ENCODE data around the gene NPBWR2.
A peak's percentile ranks its signal among the peaks of the same experiment; 100 is the strongest.

The NPBWR2 gene

DNA sequence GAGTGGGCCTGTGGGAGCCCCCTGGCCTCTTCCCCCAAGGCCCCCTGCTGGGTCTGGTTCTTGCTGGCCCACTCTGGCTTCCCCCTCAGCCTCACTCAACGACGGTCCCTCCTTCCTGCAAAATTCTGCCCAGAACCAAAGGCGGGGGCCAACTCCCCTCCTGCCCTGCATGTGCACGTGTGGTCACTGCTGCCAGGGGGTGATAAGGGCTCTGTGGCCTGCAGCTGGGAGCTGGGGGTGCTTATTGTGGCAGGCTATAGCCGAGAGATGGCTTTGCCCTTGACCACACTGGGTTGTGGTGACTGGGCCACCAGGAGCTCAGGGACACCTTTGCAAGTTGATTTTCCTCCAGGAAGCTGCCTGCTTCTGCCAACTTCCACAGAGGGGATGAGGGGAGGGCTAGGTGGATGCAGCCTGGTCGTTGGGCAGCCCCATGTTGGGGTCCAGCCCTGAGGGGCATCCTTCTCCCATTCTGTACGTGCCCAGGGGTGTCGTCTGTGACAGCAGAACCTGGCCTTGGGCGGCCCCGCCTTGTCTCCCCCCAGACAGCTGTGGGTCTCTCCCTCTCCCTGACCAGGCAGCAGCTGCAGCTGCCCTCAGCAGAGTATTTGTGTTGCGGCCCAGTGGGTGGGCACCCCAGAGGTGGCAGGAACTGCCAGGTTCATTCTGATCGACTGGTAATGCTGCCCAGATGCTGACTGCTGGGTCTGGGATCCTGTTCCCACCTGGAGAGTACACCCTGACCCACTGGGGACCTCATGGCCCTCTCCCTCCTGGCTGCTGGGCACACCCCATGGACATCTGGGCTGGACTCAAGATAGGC is 38.8 kb downstream of the NPBWR2 start:
- peaks cover 9% of the 10 kb centered on the region; the same call in 1 of the 2 replicates for H3K79me2 ChIP-seq (ENCODE audit: insufficient read depth, low read depth)
- no peak overlapping the region for H3K9ac ChIP-seq
- TF ChIP-seq, protein P1, sequence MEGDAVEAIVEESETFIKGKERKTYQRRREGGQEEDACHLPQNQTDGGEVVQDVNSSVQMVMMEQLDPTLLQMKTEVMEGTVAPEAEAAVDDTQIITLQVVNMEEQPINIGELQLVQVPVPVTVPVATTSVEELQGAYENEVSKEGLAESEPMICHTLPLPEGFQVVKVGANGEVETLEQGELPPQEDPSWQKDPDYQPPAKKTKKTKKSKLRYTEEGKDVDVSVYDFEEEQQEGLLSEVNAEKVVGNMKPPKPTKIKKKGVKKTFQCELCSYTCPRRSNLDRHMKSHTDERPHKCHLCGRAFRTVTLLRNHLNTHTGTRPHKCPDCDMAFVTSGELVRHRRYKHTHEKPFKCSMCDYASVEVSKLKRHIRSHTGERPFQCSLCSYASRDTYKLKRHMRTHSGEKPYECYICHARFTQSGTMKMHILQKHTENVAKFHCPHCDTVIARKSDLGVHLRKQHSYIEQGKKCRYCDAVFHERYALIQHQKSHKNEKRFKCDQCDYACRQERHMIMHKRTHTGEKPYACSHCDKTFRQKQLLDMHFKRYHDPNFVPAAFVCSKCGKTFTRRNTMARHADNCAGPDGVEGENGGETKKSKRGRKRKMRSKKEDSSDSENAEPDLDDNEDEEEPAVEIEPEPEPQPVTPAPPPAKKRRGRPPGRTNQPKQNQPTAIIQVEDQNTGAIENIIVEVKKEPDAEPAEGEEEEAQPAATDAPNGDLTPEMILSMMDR (conservative IDR thresholded peaks at IDR 0.05; ENCODE audit: low read depth, low read length), result no peak
- H4K20me1 ChIP-seq (ENCODE audit: insufficient read depth), result no peaks in the 10 kb centered on the region
- peaks cover 38% of the 10 kb centered on the region for H3K4me1 ChIP-seq (ENCODE audit: low read depth, poor library complexity, severe bottlenecking)
- H3K4me3 ChIP-seq (IDR thresholded peaks at IDR 0.05; ENCODE audit: insufficient read depth, low read depth, low read length), result no peak overlapping the region
- H2AFZ ChIP-seq (ENCODE audit: low read depth), result no peak overlapping the region
- H3K27me3 ChIP-seq (ENCODE audit: insufficient read depth, low read depth), result no peaks in the 10 kb centered on the region
- no peak overlapping the region for H3K27ac ChIP-seq
- no peaks in the 10 kb centered on the region for H3K36me3 ChIP-seq (ENCODE audit: insufficient read depth)
- no peak overlapping the region for H3K4me2 ChIP-seq

DNA sequence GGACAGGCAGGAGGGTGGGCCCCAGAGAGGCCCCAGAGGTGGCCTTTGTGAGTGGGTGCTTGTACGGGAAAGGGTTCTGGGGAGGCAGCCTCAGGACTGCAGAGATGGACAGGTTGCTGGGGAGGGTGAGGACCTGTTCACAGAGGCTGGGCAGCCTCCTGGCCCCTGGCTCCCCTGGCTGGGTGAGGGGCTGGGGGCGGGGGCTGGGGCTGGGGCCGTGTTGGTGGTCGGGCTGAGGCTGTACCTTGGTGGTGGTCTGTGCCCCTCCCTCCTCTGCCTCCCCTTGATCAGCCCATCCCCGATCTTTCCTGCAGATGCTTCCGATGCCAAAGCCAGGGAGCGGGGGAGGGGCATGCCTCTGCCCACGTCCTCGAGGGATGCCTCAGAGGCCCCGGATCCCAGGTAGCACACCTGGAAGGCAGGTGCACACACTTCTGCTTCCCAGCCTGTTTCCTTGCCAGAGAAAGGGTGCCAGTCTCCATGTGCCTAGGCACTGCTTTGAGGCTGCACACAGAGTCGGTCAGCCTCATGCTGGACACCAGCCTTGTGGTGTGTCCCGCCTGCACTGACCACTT is 39.5 kb downstream of the NPBWR2 start:
- peaks cover 13% of the 10 kb centered on the region; the same call in 1 of the 2 replicates for H3K79me2 ChIP-seq (ENCODE audit: insufficient read depth, low read depth)
- no peak overlapping the region for H3K9ac ChIP-seq
- no peaks in the 10 kb centered on the region for H3K27me3 ChIP-seq (ENCODE audit: insufficient read depth, low read depth)
- no peaks in the 10 kb centered on the region for H3K36me3 ChIP-seq (ENCODE audit: insufficient read depth)
- H3K4me3 ChIP-seq (IDR thresholded peaks at IDR 0.05; ENCODE audit: insufficient read depth, low read depth, low read length), result no peak overlapping the region
- H3K4me1 ChIP-seq (ENCODE audit: low read depth, poor library complexity, severe bottlenecking), result peaks cover 38% of the 10 kb centered on the region
- no peaks in the 10 kb centered on the region for H4K20me1 ChIP-seq (ENCODE audit: insufficient read depth)
- no peak overlapping the region for H3K27ac ChIP-seq
- TF ChIP-seq, protein P1 (conservative IDR thresholded peaks at IDR 0.05; ENCODE audit: low read depth, low read length), result no peak
- H2AFZ ChIP-seq (ENCODE audit: low read depth), result no peak overlapping the region
- H3K4me2 ChIP-seq, result peak overlapping the region; percentile 94; the same call in 1 of the 2 replicates

DNA sequence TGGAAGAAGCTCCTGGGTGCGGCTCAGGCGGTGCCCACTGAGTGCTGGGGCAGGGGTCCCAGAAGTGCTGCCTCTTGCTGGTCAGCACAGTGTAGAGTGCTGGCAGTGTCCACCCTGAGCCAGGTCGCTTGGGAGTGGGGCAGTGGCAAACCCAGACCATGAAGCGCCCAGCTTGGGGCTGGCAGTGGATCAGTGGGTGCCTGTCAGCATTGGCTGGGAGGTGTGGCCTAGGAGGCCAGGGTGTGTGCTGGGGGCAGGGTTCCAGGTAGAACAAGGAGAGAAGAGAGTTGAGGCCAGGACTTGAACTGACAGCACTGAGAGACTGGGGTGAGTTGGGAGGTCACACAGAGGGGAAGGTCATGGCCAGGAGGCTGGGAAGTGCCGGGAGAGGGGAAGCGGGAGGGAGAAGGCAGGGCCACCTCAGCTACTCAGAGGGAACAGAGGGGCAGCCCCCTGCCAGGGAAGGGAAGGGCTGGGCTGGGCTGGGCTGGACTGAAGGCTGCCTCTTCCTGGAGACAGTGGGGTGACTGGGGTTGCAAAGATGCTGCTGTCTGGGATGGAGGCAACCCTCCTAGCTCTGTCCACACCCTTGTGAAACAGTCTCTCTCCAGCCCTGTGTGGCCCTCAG is 40.2 kb downstream of the NPBWR2 start:
- peak overlapping the region; percentile 94 for H3K4me2 ChIP-seq
- no peaks in the 10 kb centered on the region for H3K27me3 ChIP-seq (ENCODE audit: insufficient read depth, low read depth)
- no peaks in the 10 kb centered on the region for H3K36me3 ChIP-seq (ENCODE audit: insufficient read depth)
- TF ChIP-seq, protein P1 (conservative IDR thresholded peaks at IDR 0.05; ENCODE audit: low read depth, low read length), result no peak
- H3K4me3 ChIP-seq (IDR thresholded peaks at IDR 0.05; ENCODE audit: insufficient read depth, low read depth, low read length), result no peak overlapping the region
- H3K79me2 ChIP-seq (ENCODE audit: insufficient read depth, low read depth), result peaks cover 13% of the 10 kb centered on the region; the same call in 1 of the 2 replicates
- peak overlapping the region; percentile 95; the same call in 1 of the 2 replicates for H3K27ac ChIP-seq
- H3K4me1 ChIP-seq (ENCODE audit: low read depth, poor library complexity, severe bottlenecking), result peaks cover 44% of the 10 kb centered on the region
- no peak overlapping the region; the same call in 1 of the 2 replicates for H3K9ac ChIP-seq
- H4K20me1 ChIP-seq (ENCODE audit: insufficient read depth), result no peaks in the 10 kb centered on the region
- no peak overlapping the region for H2AFZ ChIP-seq (ENCODE audit: low read depth)

DNA sequence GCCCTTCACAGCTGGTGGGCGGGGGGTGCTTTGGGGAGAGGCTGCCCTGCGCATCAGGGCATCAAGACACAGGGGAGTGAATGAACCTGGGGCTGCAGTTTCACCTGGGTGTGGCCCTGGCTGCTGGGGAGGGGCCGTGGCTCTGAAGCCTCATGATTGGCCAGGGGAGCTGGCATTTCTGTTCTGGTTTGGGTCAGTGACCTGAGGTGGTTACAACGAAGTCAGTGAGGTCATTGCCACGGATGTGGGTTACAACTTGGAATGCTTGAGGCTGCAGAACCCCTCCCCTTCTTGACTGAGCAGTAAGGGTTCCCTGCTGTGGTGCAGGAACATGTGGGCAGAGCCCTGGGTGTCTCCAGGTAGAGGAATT is 41.4 kb downstream of the NPBWR2 start:
- H3K36me3 ChIP-seq (ENCODE audit: insufficient read depth), result no peaks in the 10 kb centered on the region
- no peak overlapping the region for H3K4me3 ChIP-seq (IDR thresholded peaks at IDR 0.05; ENCODE audit: insufficient read depth, low read depth, low read length)

More for the DNA sequence above, 41.4 kb downstream of the NPBWR2 start:
- Histone ChIP-seq H2AFZ (ENCODE audit: low read depth) (no peak overlapping the region), H3K27ac (peak overlapping the region; percentile 95), H3K4me2 (peak overlapping the region; percentile 94), H3K4me1 (ENCODE audit: low read depth, poor library complexity, severe bottlenecking) (peaks cover 45% of the 10 kb centered on the region), H4K20me1 (ENCODE audit: insufficient read depth) (no peaks in the 10 kb centered on the region), H3K79me2 (ENCODE audit: insufficient read depth, low read depth) (peaks cover 13% of the 10 kb centered on the region; the same call in 1 of the 2 replicates), H3K27me3 (ENCODE audit: insufficient read depth, low read depth) (no peaks in the 10 kb centered on the region), H3K9ac (peak overlapping the region; percentile 54; the same call in 1 of the 2 replicates)
- TF ChIP-seq, protein P1 (conservative IDR thresholded peaks at IDR 0.05; ENCODE audit: low read depth, low read length), result no peak
